WTC11 (cell line): ENCODE results near the gene KCNG4. TPM values are rescaled to one million over a fixed set of nuclear protein-coding genes. Genes with fewer than 3 reads are reported as not detected.
A peak's percentile ranks its signal among the peaks of the same experiment; 100 is the strongest.

Experiments
- ATAC-seq: fragments of 200-7000 bp; cut with Tn5 transposase; 2 replicates; pipeline ENCODE4 v1.10.0; 2021; ENCODE audit warnings: mild to moderate bottlenecking, moderate library complexity
- CTCF ChIA-PET: fragments of 300-600 bp; sonication (Branson Sonifier 250); formaldehyde crosslinking; loops from one replicate; lab custom pipeline; 2021; ENCODE audit warnings: antibody characterized with exemption; lab: Charles Lee
- POLR2A ChIA-PET: fragments of 350-600 bp; sonication (Branson Sonifier 250); formaldehyde crosslinking; loops from one replicate; lab custom pipeline; 2021; ENCODE audit warnings: antibody characterized with exemption; lab: Charles Lee
- DNase-seq: peaks from one replicate; pipeline ENCODE4 v3.0.0; 2021; ENCODE audit warnings: low spot score
- H3K27ac Mint-ChIP-seq: 2 replicates; pipeline ENCODE4 v1.8.0; 2021; ENCODE audit warnings: mixed read lengths
- H3K27me3 Mint-ChIP-seq: 2 replicates; pipeline ENCODE4 v1.8.0; 2021; ENCODE audit warnings: low read depth, mild to moderate bottlenecking, moderate library complexity, mixed read lengths
- H3K36me3 Mint-ChIP-seq: 2 replicates; pipeline ENCODE4 v1.8.0; 2021; ENCODE audit warnings: mixed read lengths
- H3K4me1 Mint-ChIP-seq: 2 replicates; pipeline ENCODE4 v1.8.0; 2022; ENCODE audit warnings: mixed read lengths
- H3K4me3 Mint-ChIP-seq: 2 replicates; pipeline ENCODE4 v1.8.0; 2021; ENCODE audit warnings: mild to moderate bottlenecking, moderate library complexity, mixed read lengths
- H3K9me3 Mint-ChIP-seq: 2 replicates; pipeline ENCODE4 v1.8.0; 2021; ENCODE audit warnings: mixed read lengths
- ATF1 ChIP-seq: sonication (generic); formaldehyde crosslinking; IDR thresholded peaks from 2 replicates; pipeline ENCODE4 v1.8.1; 2023; ENCODE audit warnings: mild to moderate bottlenecking, moderate library complexity, missing genetic modification reagents
- CBFB ChIP-seq: sonication (generic); formaldehyde crosslinking; IDR thresholded peaks from 2 replicates; pipeline ENCODE4 v1.8.1; 2022; ENCODE audit warnings: mild to moderate bottlenecking, low read depth, missing genetic modification reagents
- ESRRA ChIP-seq: sonication (generic); formaldehyde crosslinking; IDR thresholded peaks from 2 replicates; pipeline ENCODE4 v1.8.1; 2022; ENCODE audit warnings: mild to moderate bottlenecking, missing genetic modification reagents, borderline replicate concordance
- ETV6 ChIP-seq: sonication (generic); formaldehyde crosslinking; IDR thresholded peaks from 2 replicates; pipeline ENCODE4 v1.8.1; 2022; ENCODE audit warnings: mild to moderate bottlenecking, missing genetic modification reagents
- FOXK1 ChIP-seq: sonication (generic); formaldehyde crosslinking; IDR thresholded peaks from 2 replicates; pipeline ENCODE4 v1.8.0; 2022; ENCODE audit warnings: mild to moderate bottlenecking, moderate library complexity, missing genetic modification reagents
- GRHL2 ChIP-seq: fragments of 250-450 bp; sonication (Bioruptor Pico); IDR thresholded peaks from 2 replicates; pipeline ENCODE4 v1.8.0; 2022; ENCODE audit warnings: mild to moderate bottlenecking, moderate library complexity; ENCODE audit not compliant: insufficient replicate concordance, severe bottlenecking
- NFE2L1 ChIP-seq: sonication (generic); formaldehyde crosslinking; IDR thresholded peaks from 2 replicates; pipeline ENCODE4 v1.8.1; 2023; ENCODE audit warnings: missing genetic modification reagents
- OVOL2 ChIP-seq: fragments of 250-450 bp; sonication (Bioruptor Pico); IDR thresholded peaks from 2 replicates; pipeline ENCODE4 v1.9.0; 2021; ENCODE audit warnings: mild to moderate bottlenecking, borderline replicate concordance
- ZNF121 ChIP-seq: sonication (generic); formaldehyde crosslinking; IDR thresholded peaks from 2 replicates; pipeline ENCODE4 v1.8.0; 2023; ENCODE audit warnings: missing genetic modification reagents
- ZNF138 ChIP-seq: sonication (generic); formaldehyde crosslinking; conservative IDR thresholded peaks from 2 replicates; pipeline ENCODE4 v1.8.1; 2022; ENCODE audit warnings: mild to moderate bottlenecking, moderate library complexity, missing genetic modification reagents
- ZNF232 ChIP-seq: sonication (generic); formaldehyde crosslinking; IDR thresholded peaks from 2 replicates; pipeline ENCODE4 v1.8.0; 2022; ENCODE audit warnings: mild to moderate bottlenecking, missing genetic modification reagents
- ZNF396 ChIP-seq: fragments of 250-450 bp; sonication (Bioruptor Pico); IDR thresholded peaks from 2 replicates; pipeline ENCODE4 v1.8.0; 2021; ENCODE audit warnings: mild to moderate bottlenecking, moderate library complexity, borderline replicate concordance
- ZNF423 ChIP-seq: fragments of 250-450 bp; sonication (Bioruptor Pico); IDR thresholded peaks from 2 replicates; pipeline ENCODE4 v2.1.2; 2022; ENCODE audit warnings: mild to moderate bottlenecking, moderate library complexity
- ZNF671 ChIP-seq: fragments of 250-450 bp; sonication (Bioruptor Pico); IDR thresholded peaks from 2 replicates; pipeline ENCODE4 v1.8.0; 2021; ENCODE audit warnings: mild to moderate bottlenecking
- total RNA-seq: library from RNA; stranded (reverse); gene quantifications from 3 replicates; pipeline ENCODE4 v1.2.3, GENCODE V29; 2021
- TF ChIP-seq, protein P1 (sequence below): fragments of 200-600 bp; IDR thresholded peaks from 2 replicates; pipeline ENCODE4 v1.8.0; 2022; ENCODE audit warnings: antibody characterized with exemption
- TF ChIP-seq, protein P2 (sequence below): fragments of 250-450 bp; sonication (Bioruptor Pico); IDR thresholded peaks from 2 replicates; pipeline ENCODE4 v1.8.0; 2021; ENCODE audit warnings: mild to moderate bottlenecking
- TF ChIP-seq, protein P3 (sequence below): sonication (generic); formaldehyde crosslinking; IDR thresholded peaks from 2 replicates; pipeline ENCODE4 v1.8.1; 2022; ENCODE audit warnings: low read depth, missing genetic modification reagents, borderline replicate concordance
- TF ChIP-seq, protein P4 (sequence below): sonication (generic); formaldehyde crosslinking; IDR thresholded peaks from 2 replicates; pipeline ENCODE4 v1.8.0; 2023; ENCODE audit warnings: missing genetic modification reagents
- TF ChIP-seq, protein P5 (sequence below): sonication (generic); formaldehyde crosslinking; conservative IDR thresholded peaks from 2 replicates; pipeline ENCODE4 v1.8.1; 2023; ENCODE audit warnings: mild to moderate bottlenecking, low read depth, missing genetic modification reagents, moderate library complexity
- TF ChIP-seq, protein P6 (sequence below): sonication (generic); formaldehyde crosslinking; IDR thresholded peaks from 2 replicates; pipeline ENCODE4 v1.8.1; 2022; ENCODE audit warnings: mild to moderate bottlenecking, missing genetic modification reagents, moderate library complexity, borderline replicate concordance

The KCNG4 gene
- total RNA-seq, 1 experiment from 2014 or later = not detected

DNA sequence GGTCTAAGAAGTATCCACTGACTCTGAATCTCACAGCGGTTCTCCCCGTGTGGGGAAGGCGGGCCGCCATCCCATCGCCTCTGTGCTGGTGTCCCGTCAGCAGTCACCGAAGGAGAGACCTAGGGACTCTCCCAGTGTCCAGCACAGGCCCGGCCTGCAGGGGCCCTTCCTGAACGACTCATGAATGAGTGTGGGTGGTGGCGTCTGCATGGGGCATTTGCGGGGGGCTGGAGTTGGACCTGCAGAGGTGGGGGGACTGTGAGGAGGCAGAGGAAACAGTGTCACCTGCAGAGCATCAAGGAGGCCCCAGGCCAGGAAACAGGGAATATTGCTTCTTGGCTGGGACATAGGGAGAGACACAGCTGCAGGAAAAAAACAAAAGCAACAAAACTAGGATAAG lies 10.3 kb downstream of the KCNG4 start:
- CTCF ChIA-PET = interaction anchor here (1.6 to 2.1 kb wide), 2 partner anchors 42 to 84 kb away, joined by 5 to 16 read pairs; partner anchors contain the start of gene TAF1C
- DNase-seq = no peak
- POLR2A ChIA-PET = no interaction called here
- Mint-ChIP-seq H3K9me3 (no peaks in the 10 kb centered on the region), H3K4me3 (no peak overlapping the region), H3K36me3 (no peaks in the 10 kb centered on the region), H3K4me1 (peaks cover 12% of the 10 kb centered on the region), H3K27me3 (no peaks in the 10 kb centered on the region), H3K27ac (no peak overlapping the region)
- no peak for TF ChIP-seq ATF1 (CRISPR knock-in tag)
- no peak for ATAC-seq

DNA sequence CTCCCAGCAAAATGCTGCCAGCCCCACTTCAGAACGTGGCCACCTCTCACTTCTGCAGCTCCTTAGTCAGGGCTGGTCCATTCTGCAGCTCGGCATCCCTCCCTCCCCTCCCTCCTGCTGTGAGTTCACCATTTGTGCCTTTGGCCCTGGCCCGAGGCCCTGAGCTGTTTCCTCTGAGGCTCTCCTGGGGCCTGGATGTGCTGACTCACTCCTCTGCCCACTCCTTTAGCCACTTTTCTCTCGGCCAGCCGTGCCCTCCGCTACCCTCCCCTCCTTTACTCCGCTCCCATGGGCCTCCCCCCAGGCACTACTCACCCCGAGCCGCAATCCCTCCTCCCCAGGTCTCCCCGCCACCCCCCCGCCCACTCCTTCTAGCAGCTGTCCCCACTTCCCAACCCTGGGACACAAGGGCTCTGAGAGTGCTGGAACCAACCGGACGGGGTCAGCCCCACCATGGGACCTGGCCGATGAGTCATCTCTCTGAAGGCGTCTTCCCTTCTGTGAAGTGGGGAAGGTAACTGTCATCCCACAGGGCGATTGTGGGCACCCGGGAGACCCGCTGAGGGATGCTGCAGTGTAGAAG lies 11.5 kb downstream of the KCNG4 start:
- TF ChIP-seq, protein P1, sequence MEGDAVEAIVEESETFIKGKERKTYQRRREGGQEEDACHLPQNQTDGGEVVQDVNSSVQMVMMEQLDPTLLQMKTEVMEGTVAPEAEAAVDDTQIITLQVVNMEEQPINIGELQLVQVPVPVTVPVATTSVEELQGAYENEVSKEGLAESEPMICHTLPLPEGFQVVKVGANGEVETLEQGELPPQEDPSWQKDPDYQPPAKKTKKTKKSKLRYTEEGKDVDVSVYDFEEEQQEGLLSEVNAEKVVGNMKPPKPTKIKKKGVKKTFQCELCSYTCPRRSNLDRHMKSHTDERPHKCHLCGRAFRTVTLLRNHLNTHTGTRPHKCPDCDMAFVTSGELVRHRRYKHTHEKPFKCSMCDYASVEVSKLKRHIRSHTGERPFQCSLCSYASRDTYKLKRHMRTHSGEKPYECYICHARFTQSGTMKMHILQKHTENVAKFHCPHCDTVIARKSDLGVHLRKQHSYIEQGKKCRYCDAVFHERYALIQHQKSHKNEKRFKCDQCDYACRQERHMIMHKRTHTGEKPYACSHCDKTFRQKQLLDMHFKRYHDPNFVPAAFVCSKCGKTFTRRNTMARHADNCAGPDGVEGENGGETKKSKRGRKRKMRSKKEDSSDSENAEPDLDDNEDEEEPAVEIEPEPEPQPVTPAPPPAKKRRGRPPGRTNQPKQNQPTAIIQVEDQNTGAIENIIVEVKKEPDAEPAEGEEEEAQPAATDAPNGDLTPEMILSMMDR = no peak
- TF ChIP-seq OVOL2 (CRISPR knock-in tag) (no peak), FOXK1 (CRISPR knock-in tag) (no peak), ZNF121 (no peak), NFE2L1 (CRISPR knock-in tag) (peak; percentile 80)
- TF ChIP-seq, protein P2, sequence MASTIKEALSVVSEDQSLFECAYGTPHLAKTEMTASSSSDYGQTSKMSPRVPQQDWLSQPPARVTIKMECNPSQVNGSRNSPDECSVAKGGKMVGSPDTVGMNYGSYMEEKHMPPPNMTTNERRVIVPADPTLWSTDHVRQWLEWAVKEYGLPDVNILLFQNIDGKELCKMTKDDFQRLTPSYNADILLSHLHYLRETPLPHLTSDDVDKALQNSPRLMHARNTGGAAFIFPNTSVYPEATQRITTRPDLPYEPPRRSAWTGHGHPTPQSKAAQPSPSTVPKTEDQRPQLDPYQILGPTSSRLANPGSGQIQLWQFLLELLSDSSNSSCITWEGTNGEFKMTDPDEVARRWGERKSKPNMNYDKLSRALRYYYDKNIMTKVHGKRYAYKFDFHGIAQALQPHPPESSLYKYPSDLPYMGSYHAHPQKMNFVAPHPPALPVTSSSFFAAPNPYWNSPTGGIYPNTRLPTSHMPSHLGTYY = no peak
- TF ChIP-seq, all 79 proteins: peak for 1
- POLR2A ChIA-PET = no interaction called here
- H3K27me3 Mint-ChIP-seq = no peaks in the 10 kb centered on the region
- H3K4me3 Mint-ChIP-seq = no peak overlapping the region
- H3K9me3 Mint-ChIP-seq = no peaks in the 10 kb centered on the region
- no peaks in the 10 kb centered on the region for H3K36me3 Mint-ChIP-seq
- DNase-seq (peak; percentile 40), ATAC-seq (peak; percentile 76)
- CTCF ChIA-PET = interaction anchor here (0.6 to 2.1 kb wide), 8 partner anchors 15 to 144 kb away, joined by 3 to 16 read pairs (median 5); partner anchors contain the start of gene TAF1C
- H3K27ac Mint-ChIP-seq = no peak overlapping the region
- H3K4me1 Mint-ChIP-seq = peaks cover 12% of the 10 kb centered on the region

DNA sequence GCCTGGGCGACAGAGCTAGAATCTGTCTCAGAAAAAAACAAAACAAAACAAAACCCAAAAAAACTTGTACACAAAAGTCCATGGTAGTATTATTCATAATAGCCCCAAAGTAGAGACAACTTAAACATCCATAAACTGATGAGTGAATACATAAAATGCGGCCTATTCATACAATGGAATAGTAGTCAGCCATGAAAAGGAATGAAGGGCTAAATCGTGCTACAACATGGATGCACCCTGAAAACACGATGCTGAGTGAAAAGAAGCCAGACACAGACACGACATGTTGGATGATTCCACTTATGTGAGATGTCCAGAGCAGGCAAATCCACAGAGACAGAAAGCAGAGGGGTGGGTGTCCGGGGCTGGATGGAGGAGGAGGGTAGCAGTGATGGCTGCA lies 12.3 kb downstream of the KCNG4 start:
- CTCF ChIA-PET = interaction anchor here (0.6 to 2.1 kb wide), 6 partner anchors 19 to 143 kb away, joined by 3 to 16 read pairs (median 6); partner anchors contain the start of gene TAF1C
- ATAC-seq = no peak
- no peaks in the 10 kb centered on the region for H3K27me3 Mint-ChIP-seq
- H3K36me3 Mint-ChIP-seq = no peaks in the 10 kb centered on the region
- DNase-seq = no peak
- TF ChIP-seq CBFB (CRISPR knock-in tag) (no peak), ZNF121 (peak; percentile 35; the same call in 1 of the 2 replicates)
- H3K4me3 Mint-ChIP-seq = no peak overlapping the region
- peaks cover 12% of the 10 kb centered on the region for H3K4me1 Mint-ChIP-seq
- POLR2A ChIA-PET = no interaction called here
- no peak overlapping the region for H3K27ac Mint-ChIP-seq
- no peaks in the 10 kb centered on the region for H3K9me3 Mint-ChIP-seq

DNA sequence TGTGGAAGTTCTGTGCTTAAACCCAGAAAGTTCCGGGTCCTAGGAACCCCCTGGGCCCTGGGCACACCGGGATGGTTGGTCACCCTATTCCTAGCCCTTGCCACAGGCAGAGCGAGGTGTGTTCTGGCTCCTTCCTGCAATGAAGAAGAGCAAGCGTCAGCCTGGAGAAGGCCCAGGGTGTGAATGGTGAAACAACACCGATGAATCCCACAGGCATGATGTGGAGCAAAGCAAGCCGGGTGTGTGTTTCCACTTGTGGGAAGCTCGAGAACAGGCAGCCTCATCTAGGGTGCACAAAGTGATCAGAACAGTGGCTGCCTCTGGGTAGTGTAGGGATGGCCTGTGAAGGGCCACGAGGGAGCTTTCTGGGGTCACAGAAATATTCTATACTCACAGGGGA lies 13.8 kb downstream of the KCNG4 start:
- DNase-seq = no peak
- POLR2A ChIA-PET = no interaction called here
- Mint-ChIP-seq H3K27me3 (no peaks in the 10 kb centered on the region), H3K27ac (no peak overlapping the region), H3K9me3 (no peaks in the 10 kb centered on the region), H3K36me3 (no peaks in the 10 kb centered on the region), H3K4me3 (no peak overlapping the region), H3K4me1 (peaks cover 12% of the 10 kb centered on the region)
- ATAC-seq = no peak
- CTCF ChIA-PET = interaction anchor here (0.9 kb wide), 1 partner anchor 39 kb away, joined by 4 read pairs; the partner anchor contains the start of gene TAF1C
- TF ChIP-seq ZNF423 (CRISPR knock-in tag) (no peak), ZNF232 (CRISPR knock-in tag) (no peak), ZNF138 (CRISPR knock-in tag) (no peak), ZNF396 (no peak), ESRRA (CRISPR knock-in tag) (no peak), NFE2L1 (CRISPR knock-in tag) (no peak), ETV6 (CRISPR knock-in tag) (no peak), GRHL2 (CRISPR knock-in tag) (no peak), ZNF671 (CRISPR knock-in tag) (no peak)
- TF ChIP-seq, protein P3, sequence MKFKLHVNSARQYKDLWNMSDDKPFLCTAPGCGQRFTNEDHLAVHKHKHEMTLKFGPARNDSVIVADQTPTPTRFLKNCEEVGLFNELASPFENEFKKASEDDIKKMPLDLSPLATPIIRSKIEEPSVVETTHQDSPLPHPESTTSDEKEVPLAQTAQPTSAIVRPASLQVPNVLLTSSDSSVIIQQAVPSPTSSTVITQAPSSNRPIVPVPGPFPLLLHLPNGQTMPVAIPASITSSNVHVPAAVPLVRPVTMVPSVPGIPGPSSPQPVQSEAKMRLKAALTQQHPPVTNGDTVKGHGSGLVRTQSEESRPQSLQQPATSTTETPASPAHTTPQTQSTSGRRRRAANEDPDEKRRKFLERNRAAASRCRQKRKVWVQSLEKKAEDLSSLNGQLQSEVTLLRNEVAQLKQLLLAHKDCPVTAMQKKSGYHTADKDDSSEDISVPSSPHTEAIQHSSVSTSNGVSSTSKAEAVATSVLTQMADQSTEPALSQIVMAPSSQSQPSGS (CRISPR knock-in tag) = no peak
- TF ChIP-seq, protein P4, sequence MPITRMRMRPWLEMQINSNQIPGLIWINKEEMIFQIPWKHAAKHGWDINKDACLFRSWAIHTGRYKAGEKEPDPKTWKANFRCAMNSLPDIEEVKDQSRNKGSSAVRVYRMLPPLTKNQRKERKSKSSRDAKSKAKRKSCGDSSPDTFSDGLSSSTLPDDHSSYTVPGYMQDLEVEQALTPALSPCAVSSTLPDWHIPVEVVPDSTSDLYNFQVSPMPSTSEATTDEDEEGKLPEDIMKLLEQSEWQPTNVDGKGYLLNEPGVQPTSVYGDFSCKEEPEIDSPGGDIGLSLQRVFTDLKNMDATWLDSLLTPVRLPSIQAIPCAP (CRISPR knock-in tag) = no peak
- TF ChIP-seq, protein P5, sequence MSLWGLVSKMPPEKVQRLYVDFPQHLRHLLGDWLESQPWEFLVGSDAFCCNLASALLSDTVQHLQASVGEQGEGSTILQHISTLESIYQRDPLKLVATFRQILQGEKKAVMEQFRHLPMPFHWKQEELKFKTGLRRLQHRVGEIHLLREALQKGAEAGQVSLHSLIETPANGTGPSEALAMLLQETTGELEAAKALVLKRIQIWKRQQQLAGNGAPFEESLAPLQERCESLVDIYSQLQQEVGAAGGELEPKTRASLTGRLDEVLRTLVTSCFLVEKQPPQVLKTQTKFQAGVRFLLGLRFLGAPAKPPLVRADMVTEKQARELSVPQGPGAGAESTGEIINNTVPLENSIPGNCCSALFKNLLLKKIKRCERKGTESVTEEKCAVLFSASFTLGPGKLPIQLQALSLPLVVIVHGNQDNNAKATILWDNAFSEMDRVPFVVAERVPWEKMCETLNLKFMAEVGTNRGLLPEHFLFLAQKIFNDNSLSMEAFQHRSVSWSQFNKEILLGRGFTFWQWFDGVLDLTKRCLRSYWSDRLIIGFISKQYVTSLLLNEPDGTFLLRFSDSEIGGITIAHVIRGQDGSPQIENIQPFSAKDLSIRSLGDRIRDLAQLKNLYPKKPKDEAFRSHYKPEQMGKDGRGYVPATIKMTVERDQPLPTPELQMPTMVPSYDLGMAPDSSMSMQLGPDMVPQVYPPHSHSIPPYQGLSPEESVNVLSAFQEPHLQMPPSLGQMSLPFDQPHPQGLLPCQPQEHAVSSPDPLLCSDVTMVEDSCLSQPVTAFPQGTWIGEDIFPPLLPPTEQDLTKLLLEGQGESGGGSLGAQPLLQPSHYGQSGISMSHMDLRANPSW (CRISPR knock-in tag) = no peak
- TF ChIP-seq, protein P6, sequence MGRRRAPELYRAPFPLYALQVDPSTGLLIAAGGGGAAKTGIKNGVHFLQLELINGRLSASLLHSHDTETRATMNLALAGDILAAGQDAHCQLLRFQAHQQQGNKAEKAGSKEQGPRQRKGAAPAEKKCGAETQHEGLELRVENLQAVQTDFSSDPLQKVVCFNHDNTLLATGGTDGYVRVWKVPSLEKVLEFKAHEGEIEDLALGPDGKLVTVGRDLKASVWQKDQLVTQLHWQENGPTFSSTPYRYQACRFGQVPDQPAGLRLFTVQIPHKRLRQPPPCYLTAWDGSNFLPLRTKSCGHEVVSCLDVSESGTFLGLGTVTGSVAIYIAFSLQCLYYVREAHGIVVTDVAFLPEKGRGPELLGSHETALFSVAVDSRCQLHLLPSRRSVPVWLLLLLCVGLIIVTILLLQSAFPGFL (CRISPR knock-in tag) = no peak
